Endothelial cell (in vitro differentiated cells): ENCODE results near the gene CXCL6. TPM values are rescaled to one million over a fixed set of nuclear protein-coding genes. Genes with fewer than 3 reads are reported as not detected.

Experiments
- total RNA-seq: library from RNA; stranded (reverse); fragmentation: NEBNext Ultra II Directional; extraction: Animal tissue kit (Norgen Biotek cat#: 25700); gene quantifications from one replicate; pipeline ENCODE4 v1.2.1, GENCODE V29; 2021; ENCODE audit not compliant: unreplicated experiment

Gene CXCL6
- total RNA-seq, 1 donor from 2014 or later: 0.15 TPM

Other genes with a start within 250 kb of the CXCL6 start
- gene RASSF6, start 216.2 kb upstream of the CXCL6 start, total RNA-seq: not detected
- gene CXCL8, start 96.1 kb upstream of the CXCL6 start, total RNA-seq: not detected
- gene PF4V1, start 16.6 kb downstream of the CXCL6 start, total RNA-seq: not detected
- gene CXCL1, start 32.7 kb downstream of the CXCL6 start, total RNA-seq: 1.7 TPM
- 11.6 TPM for gene PF4, start 145.3 kb downstream of the CXCL6 start, total RNA-seq
- gene PPBP, start 151.5 kb downstream of the CXCL6 start, total RNA-seq: not detected
- gene CXCL5, start 162.0 kb downstream of the CXCL6 start, total RNA-seq: 3.4 TPM
- gene CXCL3, start 202.0 kb downstream of the CXCL6 start, total RNA-seq: 2.7 TPM